ENCODE measurements around the gene ZSCAN29.
A peak's percentile ranks its signal among the peaks of the same experiment; 100 is the strongest.

The ZSCAN29 gene

GRCh38 chr15:43370975-43371974, at the start of gene ZSCAN29, which contains the start of gene TUBGCP4:
Gene ZSCAN29, minus strand, starts transcription at chr15:43371043. Its CDS starts 1,130 bp downstream, at chr15:43369913.
Gene TUBGCP4, plus strand, starts transcription at chr15:43371101. Its CDS starts 254 bp downstream, at chr15:43371355.
- peak within 1 kb of the TSS; percentile 47 for H3K27ac ChIP-seq
- peak within 1 kb of the TSS; percentile 42 for H3K4me3 ChIP-seq (IDR thresholded peaks at IDR 0.05; ENCODE audit: insufficient read depth, low read depth, low read length)
- no peaks in the 10 kb centered on the region for H3K27me3 ChIP-seq (ENCODE audit: insufficient read depth, low read depth)
- H2AFZ ChIP-seq (ENCODE audit: low read depth), result peak within 1 kb of the TSS; percentile 93
- peaks cover 14% of the 10 kb centered on the region for H3K4me1 ChIP-seq (ENCODE audit: low read depth, poor library complexity, severe bottlenecking)
- H3K36me3 ChIP-seq (ENCODE audit: insufficient read depth), result peaks cover 7% of the 10 kb centered on the region; the same call in 1 of the 2 replicates
- no peaks in the 10 kb centered on the region for H4K20me1 ChIP-seq (ENCODE audit: insufficient read depth)
- H3K4me2 ChIP-seq, result peak within 1 kb of the TSS; percentile 72
- peaks cover 17% of the 10 kb centered on the region; the same call in 1 of the 2 replicates for H3K79me2 ChIP-seq (ENCODE audit: insufficient read depth, low read depth)
- TF ChIP-seq, protein P1, sequence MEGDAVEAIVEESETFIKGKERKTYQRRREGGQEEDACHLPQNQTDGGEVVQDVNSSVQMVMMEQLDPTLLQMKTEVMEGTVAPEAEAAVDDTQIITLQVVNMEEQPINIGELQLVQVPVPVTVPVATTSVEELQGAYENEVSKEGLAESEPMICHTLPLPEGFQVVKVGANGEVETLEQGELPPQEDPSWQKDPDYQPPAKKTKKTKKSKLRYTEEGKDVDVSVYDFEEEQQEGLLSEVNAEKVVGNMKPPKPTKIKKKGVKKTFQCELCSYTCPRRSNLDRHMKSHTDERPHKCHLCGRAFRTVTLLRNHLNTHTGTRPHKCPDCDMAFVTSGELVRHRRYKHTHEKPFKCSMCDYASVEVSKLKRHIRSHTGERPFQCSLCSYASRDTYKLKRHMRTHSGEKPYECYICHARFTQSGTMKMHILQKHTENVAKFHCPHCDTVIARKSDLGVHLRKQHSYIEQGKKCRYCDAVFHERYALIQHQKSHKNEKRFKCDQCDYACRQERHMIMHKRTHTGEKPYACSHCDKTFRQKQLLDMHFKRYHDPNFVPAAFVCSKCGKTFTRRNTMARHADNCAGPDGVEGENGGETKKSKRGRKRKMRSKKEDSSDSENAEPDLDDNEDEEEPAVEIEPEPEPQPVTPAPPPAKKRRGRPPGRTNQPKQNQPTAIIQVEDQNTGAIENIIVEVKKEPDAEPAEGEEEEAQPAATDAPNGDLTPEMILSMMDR (conservative IDR thresholded peaks at IDR 0.05; ENCODE audit: low read depth, low read length), result peak; percentile 42; the same call in 1 of the 2 replicates
- H3K9ac ChIP-seq, result peak within 1 kb of the TSS; percentile 89

DNA sequence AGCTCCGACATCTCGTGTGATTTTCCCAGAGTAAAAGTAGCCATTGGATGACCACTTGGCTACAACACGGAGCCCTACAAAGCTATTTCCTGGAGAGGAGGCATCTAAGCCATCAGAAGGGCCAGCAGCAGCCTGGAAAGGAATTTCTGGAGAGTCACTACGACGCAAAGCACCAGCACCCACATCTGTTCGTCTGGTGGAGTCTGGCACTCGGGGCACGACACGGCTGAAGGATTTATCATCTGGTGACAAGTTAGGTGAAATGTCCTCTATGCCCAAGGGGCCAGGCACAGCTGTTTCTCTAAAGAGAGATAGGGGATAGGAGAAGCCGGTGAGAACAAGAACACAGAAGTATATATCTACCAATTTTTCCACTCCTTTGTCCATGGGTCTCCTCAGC, 49.6 kb upstream of the ZSCAN29 start:
- Histone ChIP-seq H3K36me3 (ENCODE audit: insufficient read depth) (no peaks in the 10 kb centered on the region), H3K4me3 (IDR thresholded peaks at IDR 0.05; ENCODE audit: insufficient read depth, low read depth, low read length) (no peak overlapping the region), H2AFZ (ENCODE audit: low read depth) (no peak overlapping the region), H4K20me1 (ENCODE audit: insufficient read depth) (no peaks in the 10 kb centered on the region), H3K4me1 (ENCODE audit: low read depth, poor library complexity, severe bottlenecking) (no peaks in the 10 kb centered on the region), H3K27me3 (ENCODE audit: insufficient read depth, low read depth) (no peaks in the 10 kb centered on the region), H3K79me2 (ENCODE audit: insufficient read depth, low read depth) (no peaks in the 10 kb centered on the region), H3K27ac (no peak overlapping the region), H3K4me2 (no peak overlapping the region), H3K9ac (no peak overlapping the region)
- TF ChIP-seq, protein P1 (conservative IDR thresholded peaks at IDR 0.05; ENCODE audit: low read depth, low read length), result no peak

GRCh38 chr15:43414196-43414595, 43.4 kb upstream of the ZSCAN29 start:
- no peak overlapping the region for H3K4me2 ChIP-seq
- TF ChIP-seq, protein P1 (conservative IDR thresholded peaks at IDR 0.05; ENCODE audit: low read depth, low read length), result no peak
- peaks cover 4% of the 10 kb centered on the region; the same call in 1 of the 2 replicates for H3K36me3 ChIP-seq (ENCODE audit: insufficient read depth)
- no peak overlapping the region for H3K4me3 ChIP-seq (IDR thresholded peaks at IDR 0.05; ENCODE audit: insufficient read depth, low read depth, low read length)
- no peak overlapping the region for H2AFZ ChIP-seq (ENCODE audit: low read depth)
- no peaks in the 10 kb centered on the region for H3K27me3 ChIP-seq (ENCODE audit: insufficient read depth, low read depth)
- no peaks in the 10 kb centered on the region for H4K20me1 ChIP-seq (ENCODE audit: insufficient read depth)
- no peaks in the 10 kb centered on the region for H3K79me2 ChIP-seq (ENCODE audit: insufficient read depth, low read depth)
- H3K9ac ChIP-seq, result no peak overlapping the region
- no peaks in the 10 kb centered on the region for H3K4me1 ChIP-seq (ENCODE audit: low read depth, poor library complexity, severe bottlenecking)
- no peak overlapping the region for H3K27ac ChIP-seq

GRCh38 chr15:43412096-43412495, 41.3 kb upstream of the ZSCAN29 start:
- no peaks in the 10 kb centered on the region for H3K79me2 ChIP-seq (ENCODE audit: insufficient read depth, low read depth)
- peaks cover 4% of the 10 kb centered on the region; the same call in 1 of the 2 replicates for H3K36me3 ChIP-seq (ENCODE audit: insufficient read depth)
- H3K9ac ChIP-seq, result no peak overlapping the region
- H3K4me2 ChIP-seq, result no peak overlapping the region
- H4K20me1 ChIP-seq (ENCODE audit: insufficient read depth), result no peaks in the 10 kb centered on the region
- TF ChIP-seq, protein P1 (conservative IDR thresholded peaks at IDR 0.05; ENCODE audit: low read depth, low read length), result no peak
- H3K4me1 ChIP-seq (ENCODE audit: low read depth, poor library complexity, severe bottlenecking), result no peaks in the 10 kb centered on the region
- no peak overlapping the region for H3K4me3 ChIP-seq (IDR thresholded peaks at IDR 0.05; ENCODE audit: insufficient read depth, low read depth, low read length)
- no peaks in the 10 kb centered on the region for H3K27me3 ChIP-seq (ENCODE audit: insufficient read depth, low read depth)
- no peak overlapping the region for H2AFZ ChIP-seq (ENCODE audit: low read depth)
- H3K27ac ChIP-seq, result no peak overlapping the region

Data from KMS-11 (cell line).